BJ (cell line): ENCODE results near the gene TTC28. TPM values are rescaled to one million over a fixed set of nuclear protein-coding genes. Genes with fewer than 3 reads are reported as not detected.

Experiments used
- CTCF ChIA-PET: fragments of 350-600 bp; formaldehyde crosslinking; extraction: SDS; loops from one replicate; lab custom pipeline; 2021; ENCODE audit warnings: antibody characterized with exemption, inconsistent platforms; lab: Yijun Ruan, JAX
- POLR2A ChIA-PET: fragments of 300-600 bp; sonication (Branson Sonifier 250); formaldehyde crosslinking; extraction: SDS; loops from one replicate; lab custom pipeline; 2021; ENCODE audit warnings: antibody characterized with exemption; lab: Charles Lee
- DNase-seq: peaks from one replicate; pipeline ENCODE4 v3.0.0-alpha.2; 2011; ENCODE audit warnings: low read depth
- H3K27me3 ChIP-seq: 2 replicates; pipeline ENCODE4 v1.6.0; 2011; ENCODE audit warnings: low read length; ENCODE audit not compliant: control insufficient read depth, insufficient read depth
- H3K36me3 ChIP-seq: 2 replicates; pipeline ENCODE4 v1.5.1; 2011; ENCODE audit warnings: low read length; ENCODE audit not compliant: control insufficient read depth, insufficient read depth
- H3K4me3 ChIP-seq: 2 replicates; pipeline ENCODE4 v1.5.1; 2011; ENCODE audit warnings: low read depth, mild to moderate bottlenecking, control low read depth, low read length
- CTCF ChIP-seq: IDR thresholded peaks from 2 replicates; pipeline ENCODE4 v1.5.1; 2011; ENCODE audit warnings: low read depth, mild to moderate bottlenecking, control low read depth, inconsistent platforms, low read length, moderate library complexity; ENCODE audit not compliant: insufficient read depth
- polyA plus RNA-seq: library from polyadenylated mRNA; depleted of rRNA; stranded (reverse); fragments of >200 nt; gene quantifications from 2 replicates; pipeline ENCODE4 v1.2.3, GENCODE V29; 2011

TTC28 gene
- polyA plus RNA-seq, 1 experiment, result 8.7 TPM

- Histone ChIP-seq H3K36me3 (no peaks in the 10 kb centered on the region), H3K4me3 (no peak overlapping the region), H3K27me3 (no peaks in the 10 kb centered on the region)
- no peak for DNase-seq
- TF ChIP-seq CTCF, result no peak
- POLR2A ChIA-PET, result no interaction called here
- CTCF ChIA-PET, result interaction anchor here (1.0 kb wide), 1 partner anchor 11 kb away, joined by 3 read pairs; no protein-coding TSS in a partner anchor
Observed at GRCh38 chr22:28118957-28119631, 560.5 kb downstream of the TTC28 start.

DNA sequence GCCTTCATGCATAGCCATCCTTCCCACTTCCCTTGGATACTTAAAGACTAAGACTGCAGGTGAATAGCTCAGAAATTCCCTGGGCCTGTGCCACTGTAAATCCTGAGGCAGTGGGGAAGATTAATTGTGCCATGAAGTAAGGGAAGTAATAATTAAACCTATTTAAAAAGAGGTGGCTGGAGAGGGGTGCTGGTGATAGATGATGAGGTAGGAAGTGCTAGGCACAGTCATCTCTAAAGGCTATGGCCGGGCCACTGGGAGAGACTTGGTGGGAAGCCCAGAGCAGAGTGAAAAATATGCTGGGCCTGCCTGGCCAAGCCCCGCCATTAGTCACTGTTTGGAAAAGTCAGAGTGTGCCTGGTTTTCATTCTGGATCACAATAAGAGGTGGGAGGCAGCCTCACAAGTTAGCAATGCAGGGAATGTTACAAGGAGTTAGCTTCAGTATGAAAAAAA lies 563.4 kb downstream of the TTC28 start:
- peak; percentile 85 for DNase-seq
- CTCF ChIA-PET, result interaction anchor here (0.7 to 1.5 kb wide), 4 partner anchors 13 to 412 kb away, joined by 3 read pairs; no protein-coding TSS in a partner anchor
- POLR2A ChIA-PET, result no interaction called here
- H3K27me3 ChIP-seq, result no peaks in the 10 kb centered on the region
- H3K36me3 ChIP-seq, result no peaks in the 10 kb centered on the region
- H3K4me3 ChIP-seq, result no peak overlapping the region
- TF ChIP-seq CTCF, result no peak

GRCh38 chr22:28115426-28115825 lies 564.2 kb downstream of the TTC28 start:
- ChIA-PET CTCF (interaction anchor here (0.7 to 1.5 kb wide), 5 partner anchors 13 to 413 kb away, joined by 3 to 5 read pairs (median 3); no protein-coding TSS in a partner anchor), POLR2A (no interaction called here)
- no peaks in the 10 kb centered on the region for H3K27me3 ChIP-seq
- no peak for TF ChIP-seq CTCF
- H3K36me3 ChIP-seq, result no peaks in the 10 kb centered on the region
- no peak overlapping the region for H3K4me3 ChIP-seq
- no peak for DNase-seq

GRCh38 chr22:28112548-28113043 lies 567.0 kb downstream of the TTC28 start:
- DNase-seq, result no peak
- peak; percentile 47 for TF ChIP-seq CTCF
- no peaks in the 10 kb centered on the region; the same call in none of the 2 replicates for H3K36me3 ChIP-seq
- CTCF ChIA-PET, result interaction anchor here (0.5 to 1.5 kb wide), 10 partner anchors 9 to 495 kb away, joined by 3 to 6 read pairs (median 3); no protein-coding TSS in a partner anchor
- no peaks in the 10 kb centered on the region for H3K27me3 ChIP-seq
- POLR2A ChIA-PET, result no interaction called here
- H3K4me3 ChIP-seq, result no peak overlapping the region

- no peaks in the 10 kb centered on the region for H3K27me3 ChIP-seq
- CTCF ChIA-PET, result interaction anchor here (0.7 to 1.5 kb wide), 8 partner anchors 9 to 496 kb away, joined by 3 to 6 read pairs (median 3); no protein-coding TSS in a partner anchor
- POLR2A ChIA-PET, result no interaction called here
- no peak overlapping the region for H3K4me3 ChIP-seq
- no peak for TF ChIP-seq CTCF
- no peaks in the 10 kb centered on the region; the same call in none of the 2 replicates for H3K36me3 ChIP-seq
- DNase-seq, result no peak
Observed at GRCh38 chr22:28112190-28112544, 567.5 kb downstream of the TTC28 start.
